Pulmonary artery endothelial cell (primary cell): ENCODE results near the gene CDIP1. TPM values are rescaled to one million over a fixed set of nuclear protein-coding genes. Genes with fewer than 3 reads are reported as not detected.
A peak's percentile ranks its signal among the peaks of the same experiment; 100 is the strongest.

Experiments
- DNase-seq: peaks from one replicate; pipeline ENCODE4 v3.0.0-alpha.2; 2011; ENCODE audit warnings: low read depth, low spot score
- total RNA-seq: library from RNA; depleted of rRNA; stranded (reverse); fragments of >200 nt; gene quantifications from 2 replicates; pipeline ENCODE4 v1.2.3, GENCODE V29; 2014

The CDIP1 gene
- total RNA-seq, 1 donor from 2014 or later: 12.1 TPM

- DNase-seq: peak; percentile 64
Measured at GRCh38 chr16:4515611-4516233, 22.9 kb downstream of the CDIP1 start.

- no peak for DNase-seq
Measured at GRCh38 chr16:4514606-4515005, 24.0 kb downstream of the CDIP1 start.

GRCh38 chr16:4513881-4514280, 24.7 kb downstream of the CDIP1 start:
- DNase-seq: no peak

GRCh38 chr16:4513086-4513860, 25.3 kb downstream of the CDIP1 start:
- no peak for DNase-seq

- no peak for DNase-seq
Measured at GRCh38 chr16:4512473-4512872, 26.1 kb downstream of the CDIP1 start.

GRCh38 chr16:4511441-4512082, 27.0 kb downstream of the CDIP1 start:
- peak; percentile 17 for DNase-seq

- no peak for DNase-seq
Measured at GRCh38 chr16:4510747-4511426, 27.7 kb downstream of the CDIP1 start.

- DNase-seq: no peak
Measured at GRCh38 chr16:4510131-4510530, 28.4 kb downstream of the CDIP1 start.

- no peak for DNase-seq
Measured at GRCh38 chr16:4509420-4509819, 29.2 kb downstream of the CDIP1 start.

- DNase-seq: no peak
Measured at GRCh38 chr16:4508806-4509205, 29.8 kb downstream of the CDIP1 start.

GRCh38 chr16:4507588-4508345, 30.8 kb downstream of the CDIP1 start:
- no peak for DNase-seq

- peak; percentile 57 for DNase-seq
Measured at GRCh38 chr16:4506450-4506849, 32.1 kb downstream of the CDIP1 start.

GRCh38 chr16:4505356-4506147, 33.0 kb downstream of the CDIP1 start:
- no peak for DNase-seq

GRCh38 chr16:4501071-4501478, 37.5 kb downstream of the CDIP1 start:
- DNase-seq: peak; percentile 46

GRCh38 chr16:4500272-4500671, 38.3 kb downstream of the CDIP1 start:
- DNase-seq: peak; percentile 62

GRCh38 chr16:4499196-4499555, 39.4 kb downstream of the CDIP1 start:
- no peak for DNase-seq

GRCh38 chr16:4498546-4499195, 39.9 kb downstream of the CDIP1 start:
- no peak for DNase-seq

GRCh38 chr16:4496305-4496704, 42.3 kb downstream of the CDIP1 start:
- DNase-seq: no peak

GRCh38 chr16:4495766-4496165, 42.8 kb downstream of the CDIP1 start:
- no peak for DNase-seq
